ENCODE measurements around the gene TNC. TPM values are rescaled to one million over a fixed set of nuclear protein-coding genes. Genes with fewer than 3 reads are reported as not detected.

Gene TNC
- total RNA-seq, 2 donors from 2014 or later: 35.4 to 92.5 TPM

DNA sequence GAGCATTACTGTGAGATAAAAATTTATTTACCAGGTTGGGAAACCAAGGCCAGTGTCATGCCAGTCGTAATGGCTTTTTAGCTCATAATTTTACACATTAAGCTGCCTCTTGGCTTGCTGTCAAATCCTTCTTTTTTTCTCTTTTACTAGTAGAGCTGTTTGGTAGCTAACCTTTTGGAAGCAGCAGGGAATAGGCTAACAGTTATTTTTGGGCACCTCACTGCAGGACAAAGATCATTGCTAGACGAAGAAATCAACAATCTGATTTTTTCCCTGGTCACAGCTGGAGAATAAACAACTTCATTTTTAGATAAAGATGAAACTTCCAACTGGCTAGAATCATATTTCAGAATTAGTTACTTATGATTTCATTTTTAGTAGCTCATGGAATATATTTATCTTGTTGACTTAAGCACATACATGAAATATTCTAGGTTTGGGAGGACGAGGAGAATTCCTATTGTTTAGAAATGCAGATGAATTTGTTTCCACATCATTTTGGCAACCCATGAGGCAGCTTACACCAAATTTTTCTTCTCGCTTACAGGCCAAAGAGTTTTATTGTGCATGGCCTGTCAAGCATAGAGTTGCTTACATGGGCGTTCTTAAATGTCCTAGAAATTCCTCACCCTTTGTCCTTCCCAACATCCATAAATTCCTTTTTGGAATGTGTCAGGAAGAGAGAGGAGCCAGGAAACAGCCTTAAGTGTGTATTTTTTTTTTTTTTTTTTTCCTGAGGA lies 19.6 kb downstream of the TNC start:
- no peaks in the 10 kb centered on the region for H3K36me3 ChIP-seq
- DNase-seq (ENCODE audit: low spot score): no peak
- H3K27me3 ChIP-seq (replicated peaks; ENCODE audit: insufficient read depth): no peaks in the 10 kb centered on the region
- H3K4me3 ChIP-seq: no peak overlapping the region
- H3K9me3 ChIP-seq: no peaks in the 10 kb centered on the region
- H3K4me1 ChIP-seq (replicated peaks): no peaks in the 10 kb centered on the region
- intact Hi-C loops (cut with DNase I): loop anchor here (10.0 kb wide), 1 partner anchor 96 kb away; no protein-coding TSS in a partner anchor
- H3K27ac ChIP-seq: no peak overlapping the region
- WGBS: 22% methylated on average over 5 of the region's 5 CpGs
- TF ChIP-seq, protein P1, sequence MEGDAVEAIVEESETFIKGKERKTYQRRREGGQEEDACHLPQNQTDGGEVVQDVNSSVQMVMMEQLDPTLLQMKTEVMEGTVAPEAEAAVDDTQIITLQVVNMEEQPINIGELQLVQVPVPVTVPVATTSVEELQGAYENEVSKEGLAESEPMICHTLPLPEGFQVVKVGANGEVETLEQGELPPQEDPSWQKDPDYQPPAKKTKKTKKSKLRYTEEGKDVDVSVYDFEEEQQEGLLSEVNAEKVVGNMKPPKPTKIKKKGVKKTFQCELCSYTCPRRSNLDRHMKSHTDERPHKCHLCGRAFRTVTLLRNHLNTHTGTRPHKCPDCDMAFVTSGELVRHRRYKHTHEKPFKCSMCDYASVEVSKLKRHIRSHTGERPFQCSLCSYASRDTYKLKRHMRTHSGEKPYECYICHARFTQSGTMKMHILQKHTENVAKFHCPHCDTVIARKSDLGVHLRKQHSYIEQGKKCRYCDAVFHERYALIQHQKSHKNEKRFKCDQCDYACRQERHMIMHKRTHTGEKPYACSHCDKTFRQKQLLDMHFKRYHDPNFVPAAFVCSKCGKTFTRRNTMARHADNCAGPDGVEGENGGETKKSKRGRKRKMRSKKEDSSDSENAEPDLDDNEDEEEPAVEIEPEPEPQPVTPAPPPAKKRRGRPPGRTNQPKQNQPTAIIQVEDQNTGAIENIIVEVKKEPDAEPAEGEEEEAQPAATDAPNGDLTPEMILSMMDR (IDR thresholded peaks at IDR 0.05): no peak
- no peak for TF ChIP-seq POLR2AphosphoS5 (IDR thresholded peaks at IDR 0.05)
- no peak for TF ChIP-seq POLR2A (IDR thresholded peaks at IDR 0.05)

DNA sequence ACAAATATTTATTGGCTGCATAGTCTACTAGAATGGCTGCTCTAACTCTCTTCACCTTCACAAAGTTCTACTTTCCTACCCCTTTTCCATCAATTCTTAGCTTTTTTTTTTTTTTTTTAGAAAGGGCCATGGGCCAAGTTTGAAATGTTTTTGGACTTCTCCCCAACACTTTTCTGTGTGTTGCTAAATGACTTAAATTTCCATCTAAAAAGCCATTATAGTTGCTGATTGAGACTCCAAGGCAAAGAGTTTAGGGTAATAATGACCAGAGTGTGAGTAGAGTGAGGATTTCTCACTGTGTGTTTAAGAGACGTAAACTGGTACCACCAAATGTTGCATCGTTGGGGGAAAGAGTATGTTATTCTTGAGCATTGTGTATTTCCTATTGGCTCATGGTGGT lies 24.4 kb downstream of the TNC start:
- WGBS: 93% methylated on average over 2 of the region's 2 CpGs
- no peak for DNase-seq (ENCODE audit: low spot score)
- TF ChIP-seq, protein P1 (IDR thresholded peaks at IDR 0.05): no peak
- Histone ChIP-seq H3K27me3 (replicated peaks; ENCODE audit: insufficient read depth) (no peaks in the 10 kb centered on the region), H3K4me3 (no peak overlapping the region), H3K4me1 (replicated peaks) (no peaks in the 10 kb centered on the region), H3K9me3 (no peaks in the 10 kb centered on the region), H3K27ac (no peak overlapping the region), H3K36me3 (no peaks in the 10 kb centered on the region)
- intact Hi-C loops (cut with DNase I): loop anchor here (10.0 kb wide), 1 partner anchor 101 kb away; no protein-coding TSS in a partner anchor

DNA sequence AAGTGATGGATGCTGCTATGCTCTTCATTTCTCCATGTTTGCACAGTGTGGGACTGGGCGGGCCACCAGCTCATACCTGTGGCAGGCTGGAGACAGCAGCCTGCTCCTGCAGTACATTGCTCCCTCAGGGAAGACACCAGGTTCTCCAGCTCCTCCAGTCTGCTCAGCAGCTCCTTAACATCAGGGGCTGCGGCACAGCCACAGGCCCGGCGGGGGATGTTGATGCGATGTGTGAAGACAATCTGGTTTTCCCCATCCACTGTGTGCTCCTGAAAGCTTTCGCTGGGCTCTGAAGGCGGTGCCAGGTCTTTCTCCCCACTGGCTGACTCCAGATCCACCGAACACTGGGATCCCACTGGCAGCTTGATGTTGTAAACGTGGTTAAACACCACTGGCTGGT lies 27.5 kb downstream of the TNC start:
- no peaks in the 10 kb centered on the region for H3K9me3 ChIP-seq
- no peak overlapping the region for H3K27ac ChIP-seq
- no peaks in the 10 kb centered on the region for H3K4me1 ChIP-seq (replicated peaks)
- H3K36me3 ChIP-seq: no peaks in the 10 kb centered on the region
- intact Hi-C loops (cut with DNase I): loop anchor here (10.0 kb wide), 1 partner anchor 104 kb away; no protein-coding TSS in a partner anchor
- H3K27me3 ChIP-seq (replicated peaks; ENCODE audit: insufficient read depth): no peaks in the 10 kb centered on the region
- no peak for DNase-seq (ENCODE audit: low spot score)
- 89% methylated on average over 9 of the region's 9 CpGs for WGBS
- H3K4me3 ChIP-seq: no peak overlapping the region
- TF ChIP-seq, protein P1 (IDR thresholded peaks at IDR 0.05): no peak
- no peak for TF ChIP-seq POLR2A (IDR thresholded peaks at IDR 0.05)
- TF ChIP-seq POLR2AphosphoS5 (IDR thresholded peaks at IDR 0.05): no peak

DNA sequence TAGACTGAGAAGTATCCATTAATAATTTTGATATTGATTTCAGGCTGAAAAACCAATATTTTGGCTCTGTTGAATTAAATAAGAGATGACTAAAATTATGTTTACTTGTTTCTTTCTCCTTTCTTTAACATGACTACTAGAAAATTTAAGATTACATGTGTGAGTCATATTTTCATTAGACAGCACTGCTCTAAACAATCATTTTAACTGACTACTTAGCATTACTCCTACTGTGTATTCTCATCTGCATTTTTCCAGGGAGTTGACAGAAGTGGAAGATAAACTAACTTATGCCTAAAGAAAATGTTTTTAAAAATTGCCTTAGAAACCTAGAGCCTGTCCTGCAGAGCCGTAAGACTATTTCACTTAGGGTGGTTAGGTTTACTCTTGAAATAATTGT lies 29.1 kb downstream of the TNC start:
- H3K27ac ChIP-seq: no peak overlapping the region
- TF ChIP-seq POLR2A (IDR thresholded peaks at IDR 0.05): no peak
- TF ChIP-seq, protein P1 (IDR thresholded peaks at IDR 0.05): no peak
- TF ChIP-seq POLR2AphosphoS5 (IDR thresholded peaks at IDR 0.05): no peak
- H3K4me1 ChIP-seq (replicated peaks): no peaks in the 10 kb centered on the region
- H3K9me3 ChIP-seq: no peaks in the 10 kb centered on the region
- H3K36me3 ChIP-seq: no peaks in the 10 kb centered on the region
- DNase-seq (ENCODE audit: low spot score): no peak
- intact Hi-C loops (cut with DNase I): no loop called here
- no peak overlapping the region for H3K4me3 ChIP-seq
- H3K27me3 ChIP-seq (replicated peaks; ENCODE audit: insufficient read depth): no peaks in the 10 kb centered on the region
- whole genome bisulfite sequencing: 98% methylated on average over 1 of the region's 1 CpG

DNA sequence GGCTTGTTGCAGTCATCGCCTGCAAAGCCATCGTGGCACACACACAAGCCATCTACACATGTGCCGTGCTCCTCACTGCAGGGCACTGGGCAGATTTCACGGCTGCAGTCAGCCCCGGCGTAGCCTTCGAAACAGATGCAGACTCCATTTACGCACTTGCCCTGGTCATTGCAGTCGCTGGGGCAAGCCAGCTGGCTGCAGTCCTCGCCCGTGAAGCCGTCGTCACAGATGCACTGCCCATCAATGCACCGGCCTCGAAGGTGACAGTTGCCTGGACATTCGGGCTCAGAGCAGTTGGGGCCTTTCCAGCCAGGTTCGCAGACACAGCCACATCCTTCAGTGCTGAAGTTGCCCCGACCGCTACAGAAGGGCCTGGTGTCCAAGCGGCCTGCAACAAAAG lies 31.1 kb downstream of the TNC start:
- H3K27ac ChIP-seq: no peak overlapping the region
- no peaks in the 10 kb centered on the region for H3K27me3 ChIP-seq (replicated peaks; ENCODE audit: insufficient read depth)
- DNase-seq (ENCODE audit: low spot score): no peak
- no peak for TF ChIP-seq POLR2A (IDR thresholded peaks at IDR 0.05)
- TF ChIP-seq, protein P1 (IDR thresholded peaks at IDR 0.05): no peak
- no peak for TF ChIP-seq POLR2AphosphoS5 (IDR thresholded peaks at IDR 0.05)
- no peak overlapping the region for H3K4me3 ChIP-seq
- H3K9me3 ChIP-seq: no peaks in the 10 kb centered on the region
- intact Hi-C loops (cut with DNase I): no loop called here
- H3K36me3 ChIP-seq: no peaks in the 10 kb centered on the region
- H3K4me1 ChIP-seq (replicated peaks): no peaks in the 10 kb centered on the region
- 93% methylated on average over 20 of the region's 20 CpGs for WGBS

Measured in prostate gland (tissue), 2 donors.